ENCODE data around the gene THAP10. TPM values are rescaled to one million over a fixed set of nuclear protein-coding genes. Genes with fewer than 3 reads are reported as not detected.

Gene THAP10
- total and polyA plus RNA-seq, 7 donors, result 0.48 to 2.4 (median 1.2) TPM

DNA sequence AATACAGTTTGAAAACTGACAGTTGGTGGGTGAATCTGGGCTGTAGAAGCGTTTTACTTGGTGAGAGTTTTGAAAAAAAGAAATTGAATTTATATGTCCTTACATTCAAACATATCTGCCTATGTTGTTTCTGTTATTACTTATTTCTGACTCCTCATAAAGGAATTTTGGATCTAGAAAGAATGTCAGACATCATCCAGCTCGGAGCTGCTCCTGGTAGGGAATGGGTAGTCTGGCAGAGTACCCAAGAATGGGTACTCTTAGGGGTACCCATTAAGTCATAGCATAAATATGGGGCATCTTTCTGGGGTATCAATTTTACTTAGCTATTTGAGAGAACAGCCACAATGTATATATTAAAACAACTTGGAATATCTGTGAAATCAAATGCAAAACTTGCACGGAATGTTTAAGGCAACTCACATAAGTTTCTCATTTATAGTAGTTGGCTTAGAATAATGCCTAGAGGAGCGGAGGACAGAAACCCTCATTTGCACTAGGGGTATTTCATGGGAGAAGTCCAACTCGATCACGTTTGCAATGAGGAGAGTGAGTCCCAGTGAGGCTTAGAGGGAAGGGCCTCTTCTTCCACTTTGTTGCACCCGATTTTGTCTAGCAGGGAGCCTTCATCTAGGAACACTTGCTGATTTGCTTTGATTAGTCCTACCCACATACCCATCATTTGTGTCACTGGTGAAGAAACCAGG lies 35.9 kb downstream of the THAP10 start:
- TF ChIP-seq, protein P1, sequence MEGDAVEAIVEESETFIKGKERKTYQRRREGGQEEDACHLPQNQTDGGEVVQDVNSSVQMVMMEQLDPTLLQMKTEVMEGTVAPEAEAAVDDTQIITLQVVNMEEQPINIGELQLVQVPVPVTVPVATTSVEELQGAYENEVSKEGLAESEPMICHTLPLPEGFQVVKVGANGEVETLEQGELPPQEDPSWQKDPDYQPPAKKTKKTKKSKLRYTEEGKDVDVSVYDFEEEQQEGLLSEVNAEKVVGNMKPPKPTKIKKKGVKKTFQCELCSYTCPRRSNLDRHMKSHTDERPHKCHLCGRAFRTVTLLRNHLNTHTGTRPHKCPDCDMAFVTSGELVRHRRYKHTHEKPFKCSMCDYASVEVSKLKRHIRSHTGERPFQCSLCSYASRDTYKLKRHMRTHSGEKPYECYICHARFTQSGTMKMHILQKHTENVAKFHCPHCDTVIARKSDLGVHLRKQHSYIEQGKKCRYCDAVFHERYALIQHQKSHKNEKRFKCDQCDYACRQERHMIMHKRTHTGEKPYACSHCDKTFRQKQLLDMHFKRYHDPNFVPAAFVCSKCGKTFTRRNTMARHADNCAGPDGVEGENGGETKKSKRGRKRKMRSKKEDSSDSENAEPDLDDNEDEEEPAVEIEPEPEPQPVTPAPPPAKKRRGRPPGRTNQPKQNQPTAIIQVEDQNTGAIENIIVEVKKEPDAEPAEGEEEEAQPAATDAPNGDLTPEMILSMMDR (IDR thresholded peaks at IDR 0.05), result no peak
- Histone ChIP-seq H3K4me1 (no peaks in the 10 kb centered on the region), H3K4me3 (no peak overlapping the region), H3K36me3 (ENCODE audit: insufficient read depth in 1 of 2, low read depth in 1 of 2) (no peaks in the 10 kb centered on the region), H3K9me3 (no peaks in the 10 kb centered on the region), H3K27me3 (ENCODE audit: insufficient read depth in 3 of 3, low read length in 2 of 3) (peaks cover 0 to 4% (median 0%) of the 10 kb centered on the region in 3 donors), H3K27ac (peak overlapping the region; percentile 25)
- DNase-seq (no peak), ATAC-seq (no peak)
- 71 to 76% (median 75%) methylated on average over 7 of the region's 7 CpGs for WGBS, 3 donors
- intact Hi-C loops (cut with DNase I), result no loop called here

DNA sequence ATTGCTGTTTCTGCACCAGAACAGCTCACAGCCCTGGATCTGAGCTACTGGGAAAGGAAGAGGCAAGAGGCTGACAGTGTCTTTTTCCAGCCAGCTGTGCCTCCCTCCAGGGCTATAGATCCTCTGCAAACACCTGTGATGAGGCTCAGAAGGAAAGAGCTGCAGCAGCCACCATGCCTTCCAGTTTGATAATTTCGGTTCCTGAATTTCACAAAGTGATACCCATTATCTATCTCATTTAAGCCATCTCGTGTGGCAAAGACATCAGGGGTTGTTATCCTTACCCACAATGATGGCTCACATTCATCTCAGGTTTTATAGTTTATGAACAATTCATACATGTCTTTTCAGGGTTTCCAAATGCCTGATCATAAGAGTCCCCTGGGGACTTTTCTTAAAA lies 36.5 kb downstream of the THAP10 start:
- no peak for DNase-seq
- no peaks in the 10 kb centered on the region for H3K4me1 ChIP-seq
- intact Hi-C loops (cut with DNase I), result no loop called here
- no peaks in the 10 kb centered on the region for H3K36me3 ChIP-seq (ENCODE audit: insufficient read depth in 1 of 2, low read depth in 1 of 2)
- H3K27me3 ChIP-seq (ENCODE audit: insufficient read depth in 3 of 3, low read length in 2 of 3), result peaks cover 0 to 4% (median 0%) of the 10 kb centered on the region in 3 donors
- WGBS, 3 donors, result 88 to 96% (median 96%) methylated on average over 2 of the region's 2 CpGs
- TF ChIP-seq, protein P1 (IDR thresholded peaks at IDR 0.05), result no peak
- H3K27ac ChIP-seq, result no peak overlapping the region
- no peaks in the 10 kb centered on the region for H3K9me3 ChIP-seq
- no peak overlapping the region for H3K4me3 ChIP-seq
- no peak for ATAC-seq

DNA sequence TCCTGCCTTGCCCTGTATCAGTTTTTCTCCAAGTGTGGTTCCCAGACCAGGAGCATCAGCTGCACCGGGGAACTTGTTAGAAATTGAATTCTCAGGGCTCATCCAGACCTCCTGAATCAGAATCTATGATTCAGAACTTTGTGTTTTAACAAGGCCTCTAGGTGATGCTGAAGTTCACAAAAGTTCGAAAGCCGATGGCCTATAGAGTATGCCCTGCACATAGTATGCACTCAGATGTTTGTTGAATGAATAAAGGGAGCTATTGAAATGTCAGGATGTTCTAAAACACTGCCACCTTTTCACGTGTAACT lies 37.6 kb downstream of the THAP10 start:
- H3K4me3 ChIP-seq, result peak overlapping the region; percentile 81
- WGBS, 3 donors, result 49 to 57% (median 53%) methylated on average over 4 of the region's 4 CpGs
- no peaks in the 10 kb centered on the region for H3K9me3 ChIP-seq
- H3K27me3 ChIP-seq (ENCODE audit: insufficient read depth in 3 of 3, low read length in 2 of 3), result peaks cover 0 to 4% (median 0%) of the 10 kb centered on the region in 3 donors
- no peaks in the 10 kb centered on the region for H3K36me3 ChIP-seq (ENCODE audit: insufficient read depth in 1 of 2, low read depth in 1 of 2)
- peak; percentile 10 to 34 (median 18) for ATAC-seq
- H3K4me1 ChIP-seq, result no peaks in the 10 kb centered on the region
- peak overlapping the region; percentile 81 for H3K27ac ChIP-seq
- intact Hi-C loops (cut with DNase I), result no loop called here
- TF ChIP-seq, protein P1 (IDR thresholded peaks at IDR 0.05), result no peak
- DNase-seq, result no peak

DNA sequence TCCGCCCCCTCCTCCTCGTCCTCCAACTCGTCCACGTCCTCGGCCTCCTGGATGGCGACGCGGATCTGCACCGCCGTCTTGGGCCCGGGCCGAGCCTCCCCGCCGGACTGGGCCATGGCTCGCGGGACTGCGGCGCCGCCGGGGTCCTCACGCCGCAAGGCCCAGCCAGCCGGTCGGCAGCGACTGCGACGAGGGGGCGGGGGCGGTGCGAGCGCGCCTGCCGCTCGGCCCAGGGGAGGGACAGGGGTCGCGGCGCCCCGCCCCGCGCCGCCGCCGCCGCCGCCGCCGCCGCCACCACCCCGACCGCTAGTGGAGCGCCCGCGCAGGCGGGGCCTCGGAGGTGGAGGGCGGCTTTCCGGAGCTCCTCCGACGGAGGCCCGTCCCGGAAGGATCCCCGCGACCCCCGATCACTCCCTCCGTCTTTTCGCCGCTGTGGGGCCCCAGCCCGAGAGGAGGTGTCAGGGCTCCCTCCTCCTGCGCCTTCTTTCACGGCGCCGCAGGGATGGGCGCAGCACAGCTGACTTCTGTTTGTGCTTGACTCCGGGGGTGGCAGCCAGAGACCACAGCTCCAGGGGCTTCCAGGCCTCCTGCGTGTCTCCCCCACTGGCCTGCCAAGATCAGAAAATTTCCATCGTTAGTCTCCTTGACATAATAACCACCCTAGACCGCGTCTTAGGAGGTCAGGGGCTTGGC lies 38.1 kb downstream of the THAP10 start, which contains the start of gene LARP6:
TSS of gene LARP6 (minus strand) at position 185 of the 693 bp plus-strand sequence. CDS start at position 116, 69 bp downstream.
- H3K4me3 ChIP-seq, result peak within 1 kb of the TSS; percentile 81
- ATAC-seq (peak; percentile 74 to 80 (median 78)), DNase-seq (peak; percentile 68 to 81)
- H3K36me3 ChIP-seq (ENCODE audit: insufficient read depth in 1 of 2, low read depth in 1 of 2), result no peaks in the 10 kb centered on the region
- peaks cover 0 to 4% (median 0%) of the 10 kb centered on the region in 3 donors for H3K27me3 ChIP-seq (ENCODE audit: insufficient read depth in 3 of 3, low read length in 2 of 3)
- H3K9me3 ChIP-seq, result no peaks in the 10 kb centered on the region
- peak within 1 kb of the TSS; percentile 81 for H3K27ac ChIP-seq
- H3K4me1 ChIP-seq, result no peaks in the 10 kb centered on the region
- TF ChIP-seq, protein P1 (IDR thresholded peaks at IDR 0.05), result no peak
- WGBS, 3 donors, result 1 to 3% (median 1%) methylated on average over 30 to 78 of the region's 78 CpGs
- intact Hi-C loops (cut with DNase I), result no loop called here

Measured in psoas muscle (tissue), 8 donors.